ENCODE measurements around the gene MX1.

MX1 gene

GRCh38 chr21:41405321-41405720 is 20.7 kb upstream of the MX1 start:
- Histone ChIP-seq H3K9me2 (replicated peaks; ENCODE audit: control insufficient read depth, low read length) (no peaks in the 10 kb centered on the region), H3K9me3 (ENCODE audit: control insufficient read depth, insufficient read depth, low read length) (no peaks in the 10 kb centered on the region), H3K27me3 (ENCODE audit: control insufficient read depth, low read length) (no peaks in the 10 kb centered on the region), H3K4me3 (ENCODE audit: low read length) (no peak overlapping the region), H3K27ac (ENCODE audit: low read depth, low read length) (no peak overlapping the region), H3F3A (ENCODE audit: control insufficient read depth, insufficient read depth) (no peaks in the 10 kb centered on the region), H3K4me2 (ENCODE audit: low read length) (no peak overlapping the region), H3K4me1 (ENCODE audit: control insufficient read depth, low read length) (no peaks in the 10 kb centered on the region), H3K79me2 (ENCODE audit: control insufficient read depth, low read length) (no peaks in the 10 kb centered on the region), H3K36me3 (ENCODE audit: control insufficient read depth, low read length) (no peaks in the 10 kb centered on the region), H4K20me1 (ENCODE audit: control insufficient read depth, insufficient read depth, low read depth, low read length) (no peaks in the 10 kb centered on the region)
- TF ChIP-seq, protein P1, sequence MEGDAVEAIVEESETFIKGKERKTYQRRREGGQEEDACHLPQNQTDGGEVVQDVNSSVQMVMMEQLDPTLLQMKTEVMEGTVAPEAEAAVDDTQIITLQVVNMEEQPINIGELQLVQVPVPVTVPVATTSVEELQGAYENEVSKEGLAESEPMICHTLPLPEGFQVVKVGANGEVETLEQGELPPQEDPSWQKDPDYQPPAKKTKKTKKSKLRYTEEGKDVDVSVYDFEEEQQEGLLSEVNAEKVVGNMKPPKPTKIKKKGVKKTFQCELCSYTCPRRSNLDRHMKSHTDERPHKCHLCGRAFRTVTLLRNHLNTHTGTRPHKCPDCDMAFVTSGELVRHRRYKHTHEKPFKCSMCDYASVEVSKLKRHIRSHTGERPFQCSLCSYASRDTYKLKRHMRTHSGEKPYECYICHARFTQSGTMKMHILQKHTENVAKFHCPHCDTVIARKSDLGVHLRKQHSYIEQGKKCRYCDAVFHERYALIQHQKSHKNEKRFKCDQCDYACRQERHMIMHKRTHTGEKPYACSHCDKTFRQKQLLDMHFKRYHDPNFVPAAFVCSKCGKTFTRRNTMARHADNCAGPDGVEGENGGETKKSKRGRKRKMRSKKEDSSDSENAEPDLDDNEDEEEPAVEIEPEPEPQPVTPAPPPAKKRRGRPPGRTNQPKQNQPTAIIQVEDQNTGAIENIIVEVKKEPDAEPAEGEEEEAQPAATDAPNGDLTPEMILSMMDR (IDR thresholded peaks at IDR 0.05; ENCODE audit: low read depth, low read length, poor library complexity, severe bottlenecking), result no peak
- TF ChIP-seq EZH2phosphoT487 (IDR thresholded peaks at IDR 0.05; ENCODE audit: borderline replicate concordance, low read length), result no peak

DNA sequence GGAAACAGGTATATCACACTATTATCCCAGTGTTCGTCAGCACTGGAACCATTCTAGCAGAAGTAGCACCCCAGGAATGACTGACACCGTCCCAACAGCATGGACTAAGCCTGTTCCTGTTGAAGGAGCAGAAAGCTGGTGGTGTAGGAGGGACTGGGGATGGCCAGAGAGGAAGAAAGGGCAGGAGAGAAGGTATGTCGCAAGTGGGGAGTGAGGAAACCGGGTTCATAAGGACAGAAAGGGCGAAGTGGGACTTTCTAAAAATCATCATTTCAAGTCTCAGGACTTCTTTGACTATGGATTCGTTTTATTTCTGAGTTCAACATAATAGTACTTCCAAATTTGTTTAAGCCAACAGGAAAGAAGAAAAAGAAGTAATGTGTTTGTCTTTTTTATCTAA is 19.7 kb upstream of the MX1 start:
- H4K20me1 ChIP-seq (ENCODE audit: control insufficient read depth, insufficient read depth, low read depth, low read length), result no peaks in the 10 kb centered on the region
- no peaks in the 10 kb centered on the region for H3K79me2 ChIP-seq (ENCODE audit: control insufficient read depth, low read length)
- H3K4me2 ChIP-seq (ENCODE audit: low read length), result no peak overlapping the region
- H3K4me3 ChIP-seq (ENCODE audit: low read length), result no peak overlapping the region
- H3K4me1 ChIP-seq (ENCODE audit: control insufficient read depth, low read length), result no peaks in the 10 kb centered on the region
- H3K36me3 ChIP-seq (ENCODE audit: control insufficient read depth, low read length), result no peaks in the 10 kb centered on the region
- no peaks in the 10 kb centered on the region for H3K9me3 ChIP-seq (ENCODE audit: control insufficient read depth, insufficient read depth, low read length)
- no peaks in the 10 kb centered on the region for H3K9me2 ChIP-seq (replicated peaks; ENCODE audit: control insufficient read depth, low read length)
- no peaks in the 10 kb centered on the region for H3F3A ChIP-seq (ENCODE audit: control insufficient read depth, insufficient read depth)
- no peak for TF ChIP-seq EZH2phosphoT487 (IDR thresholded peaks at IDR 0.05; ENCODE audit: borderline replicate concordance, low read length)
- TF ChIP-seq, protein P1 (IDR thresholded peaks at IDR 0.05; ENCODE audit: low read depth, low read length, poor library complexity, severe bottlenecking), result no peak
- H3K27ac ChIP-seq (ENCODE audit: low read depth, low read length), result no peak overlapping the region
- no peaks in the 10 kb centered on the region for H3K27me3 ChIP-seq (ENCODE audit: control insufficient read depth, low read length)

DNA sequence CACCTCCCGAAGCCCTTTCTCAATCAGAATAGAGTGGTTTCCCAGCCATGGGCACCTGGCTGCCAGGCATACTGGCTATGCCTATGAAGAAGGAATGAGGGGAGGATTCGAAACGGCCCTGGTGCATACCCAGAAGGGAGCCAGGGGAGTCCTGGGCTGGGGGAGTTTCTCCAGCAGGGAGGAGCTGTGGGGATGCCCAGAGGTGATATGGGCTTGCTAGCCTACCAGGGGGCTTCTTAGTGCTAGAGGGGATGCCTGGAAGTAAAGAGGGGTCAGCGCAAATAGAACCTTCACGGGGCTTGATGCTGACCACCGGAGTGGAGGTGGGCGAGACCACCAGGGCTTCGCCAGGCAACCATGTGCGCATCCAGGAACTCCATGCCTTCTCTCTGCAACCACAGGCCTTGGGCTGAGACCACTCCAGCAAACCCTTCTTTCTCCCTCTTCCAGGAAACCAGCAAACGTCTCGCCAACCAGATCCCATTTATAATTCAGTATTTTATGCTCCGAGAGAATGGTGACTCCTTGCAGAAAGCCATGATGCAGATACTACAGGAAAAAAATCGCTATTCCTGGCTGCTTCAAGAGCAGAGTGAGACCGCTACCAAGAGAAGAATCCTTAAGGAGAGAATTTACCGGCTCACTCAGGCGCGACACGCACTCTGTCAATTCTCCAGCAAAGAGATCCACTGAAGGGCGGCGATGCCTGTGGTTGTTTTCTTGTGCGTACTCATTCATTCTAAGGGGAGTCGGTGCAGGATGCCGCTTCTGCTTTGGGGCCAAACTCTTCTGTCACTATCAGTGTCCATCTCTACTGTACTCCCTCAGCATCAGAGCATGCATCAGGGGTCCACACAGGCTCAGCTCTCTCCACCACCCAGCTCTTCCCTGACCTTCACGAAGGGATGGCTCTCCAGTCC is 18.2 kb upstream of the MX1 start:
- Histone ChIP-seq H3K36me3 (ENCODE audit: control insufficient read depth, low read length) (no peaks in the 10 kb centered on the region), H3F3A (ENCODE audit: control insufficient read depth, insufficient read depth) (no peaks in the 10 kb centered on the region), H3K27ac (ENCODE audit: low read depth, low read length) (no peak overlapping the region), H3K79me2 (ENCODE audit: control insufficient read depth, low read length) (no peaks in the 10 kb centered on the region), H3K4me1 (ENCODE audit: control insufficient read depth, low read length) (no peaks in the 10 kb centered on the region), H3K9me2 (replicated peaks; ENCODE audit: control insufficient read depth, low read length) (no peaks in the 10 kb centered on the region), H4K20me1 (ENCODE audit: control insufficient read depth, insufficient read depth, low read depth, low read length) (no peaks in the 10 kb centered on the region), H3K4me2 (ENCODE audit: low read length) (no peak overlapping the region), H3K27me3 (ENCODE audit: control insufficient read depth, low read length) (no peaks in the 10 kb centered on the region), H3K4me3 (ENCODE audit: low read length) (no peak overlapping the region), H3K9me3 (ENCODE audit: control insufficient read depth, insufficient read depth, low read length) (no peaks in the 10 kb centered on the region)
- TF ChIP-seq, protein P1 (IDR thresholded peaks at IDR 0.05; ENCODE audit: low read depth, low read length, poor library complexity, severe bottlenecking), result no peak
- TF ChIP-seq EZH2phosphoT487 (IDR thresholded peaks at IDR 0.05; ENCODE audit: borderline replicate concordance, low read length), result no peak

All from DOHH2 (cell line).